AG09309 (cell line): ENCODE measurements around the gene TEX54.
"Not testable (repeated sequence)": the region's sequence is repeated elsewhere in the genome, so short reads cannot be mapped to it uniquely, and the experiment has no call there.

ENCODE experiments used
- DNase-seq: peaks from one replicate; pipeline ENCODE4 v3.0.0-alpha.2; 2010; ENCODE audit warnings: low read depth
- H3K4me3 ChIP-seq: 2 replicates; pipeline ENCODE4 v1.5.1; 2011; ENCODE audit warnings: mild to moderate bottlenecking, low read depth, low read length, moderate library complexity; ENCODE audit not compliant: control insufficient read depth
- CTCF ChIP-seq: IDR thresholded peaks from 2 replicates; pipeline ENCODE4 v1.5.1; 2011; ENCODE audit warnings: mild to moderate bottlenecking, low read depth, low read length, inconsistent platforms; ENCODE audit not compliant: insufficient read depth, control insufficient read depth; ENCODE audit errors: missing control alignments

TEX54 gene

GRCh38 chr11:62879235-62879978 is 46.8 kb upstream of the TEX54 start:
- no peak for TF ChIP-seq CTCF
- H3K4me3 ChIP-seq: peak overlapping the region; percentile 14
- no peak for DNase-seq

- no peak overlapping the region for H3K4me3 ChIP-seq
- TF ChIP-seq CTCF: no peak
- no peak for DNase-seq
Observed at GRCh38 chr11:62876712-62877111, 44.1 kb upstream of the TEX54 start.

GRCh38 chr11:62875698-62876478 is 43.2 kb upstream of the TEX54 start:
- H3K4me3 ChIP-seq: no peak overlapping the region
- no peak for DNase-seq
- no peak for TF ChIP-seq CTCF

- TF ChIP-seq CTCF: no peak
Observed at GRCh38 chr11:62874851-62875250, 42.2 kb upstream of the TEX54 start.

GRCh38 chr11:62865635-62866034 is 33.0 kb upstream of the TEX54 start:
- H3K4me3 ChIP-seq: no peak overlapping the region
- DNase-seq: no peak
- no peak for TF ChIP-seq CTCF

More at GRCh38 chr11:62874851-62875250, 42.2 kb upstream of the TEX54 start:
- DNase-seq: no peak
- H3K4me3 ChIP-seq: no peak overlapping the region

GRCh38 chr11:62863687-62864335 is 31.2 kb upstream of the TEX54 start:
- DNase-seq: no peak
- H3K4me3 ChIP-seq: no peak overlapping the region
- no peak for TF ChIP-seq CTCF

- not testable (repeated sequence) for DNase-seq, H3K4me3 ChIP-seq
Observed at GRCh38 chr11:62861564-62862192, 29.0 kb upstream of the TEX54 start.
